SK-N-SH (cell line): Measurements from ENCODE around the gene ACSL3. TPM values are rescaled to one million over a fixed set of nuclear protein-coding genes. Genes with fewer than 3 reads are reported as not detected.

Experiments
- CTCF ChIA-PET: fragments of 300-600, 350-600 bp; formaldehyde crosslinking; extraction: SDS; loops from one replicate; lab custom pipeline; 2021; lab: Yijun Ruan, JAX
- POLR2A ChIA-PET: fragments of 350-600 bp; sonication (Branson Sonifier 250); formaldehyde crosslinking; extraction: SDS; loops from one replicate; lab custom pipeline; 2020; ENCODE audit warnings: antibody characterized with exemption, inconsistent platforms; lab: Yijun Ruan, JAX
- DNase-seq: peaks from one replicate; pipeline ENCODE4 v3.0.0; 2012
- H2AFZ ChIP-seq: fragments of 200-600 bp; sonication (generic); 2 replicates; pipeline ENCODE4 v1.8.1; 2016; ENCODE audit warnings: antibody characterized with exemption, mild to moderate bottlenecking, low read depth
- H3F3A ChIP-seq: fragments of 200-600 bp; sonication (generic); replicated peaks from 2 replicates; pipeline ENCODE3; 2016; ENCODE audit warnings: antibody characterized with exemption, mild to moderate bottlenecking; ENCODE audit not compliant: insufficient read depth
- H3K27ac ChIP-seq, 2 experiments: fragments of 200-500 bp in 1 of 2; fragments of 200-600 bp in 1 of 2; sonication (Bioruptor generic) in 1 of 2; sonication (generic), shearing (Covaris generic) in 1 of 2; 2 replicates each; pipeline versions ENCODE4 v1.5.1 to v1.6.1; 2014 to 2016; ENCODE audit warnings: low read depth in 2 of 2, inconsistent platforms in 1 of 2, low read length in 1 of 2, mild to moderate bottlenecking in 1 of 2, mixed read lengths in 1 of 2
- H3K27me3 ChIP-seq: fragments of 200-600 bp; sonication (generic), shearing (Covaris generic); 2 replicates; pipeline ENCODE4 v1.6.1; 2016; ENCODE audit warnings: mixed run types; ENCODE audit not compliant: insufficient read depth
- H3K36me3 ChIP-seq, 2 experiments: fragments of 200-500 bp in 1 of 2; fragments of 200-600 bp in 1 of 2; sonication (Bioruptor generic) in 1 of 2; sonication (generic) in 1 of 2; replicated peaks in 1 of 2; 2 replicates each; pipeline versions ENCODE3 to v1.5.1; 2014 to 2016; ENCODE audit warnings: low read length in 1 of 2, mild to moderate bottlenecking in 1 of 2; ENCODE audit not compliant: insufficient read depth in 2 of 2, control insufficient read depth in 1 of 2
- H3K4me1 ChIP-seq, 2 experiments: fragments of 200-500 bp in 1 of 2; fragments of 200-600 bp in 1 of 2; sonication (Bioruptor generic) in 1 of 2; sonication (generic), shearing (Covaris generic) in 1 of 2; 2 replicates each; pipeline versions ENCODE4 v1.5.1 to v1.6.1; 2014 to 2016; ENCODE audit warnings: low read depth in 1 of 2, low read length in 1 of 2, mixed run types in 1 of 2; ENCODE audit not compliant: insufficient read depth in 2 of 2, control insufficient read depth in 1 of 2
- H3K4me2 ChIP-seq: fragments of 200-600 bp; sonication (generic), shearing (Covaris generic); 2 replicates; pipeline ENCODE4 v1.6.1; 2017; ENCODE audit warnings: mixed run types
- H3K4me3 ChIP-seq, 2 experiments: fragments of 200-500 bp in 1 of 2; fragments of 200-600 bp in 1 of 2; sonication (Bioruptor generic) in 1 of 2; sonication (generic), shearing (Covaris generic) in 1 of 2; 2 replicates each; pipeline versions ENCODE4 v1.5.1 to v1.8.1; 2014 to 2016; ENCODE audit warnings: low read depth in 2 of 2, inconsistent platforms in 1 of 2, low read length in 1 of 2, mild to moderate bottlenecking in 1 of 2, mixed read lengths in 1 of 2, moderate library complexity in 1 of 2
- H3K79me2 ChIP-seq: fragments of 200-600 bp; sonication (generic); 2 replicates; pipeline ENCODE4 v1.8.1; 2017; ENCODE audit warnings: mild to moderate bottlenecking; ENCODE audit not compliant: insufficient read depth
- H3K9ac ChIP-seq: fragments of 200-600 bp; sonication (generic); 2 replicates; pipeline ENCODE4 v1.6.1; 2017; ENCODE audit warnings: mixed run types
- H3K9me2 ChIP-seq: fragments of 200-600 bp; sonication (generic); 2 replicates; pipeline ENCODE4 v1.6.1; 2017; ENCODE audit warnings: mixed run types
- H3K9me3 ChIP-seq: fragments of 200-600 bp; sonication (generic); 2 replicates; pipeline ENCODE4 v1.6.1; 2017; ENCODE audit warnings: mixed run types, mild to moderate bottlenecking, moderate library complexity
- H4K20me1 ChIP-seq: fragments of 200-600 bp; sonication (generic); 2 replicates; pipeline ENCODE4 v1.6.1; 2017; ENCODE audit warnings: mild to moderate bottlenecking, mixed run types; ENCODE audit not compliant: insufficient read depth
- GABPA ChIP-seq: IDR thresholded peaks from 2 replicates; pipeline ENCODE4 v1.4.0; 2012; ENCODE audit warnings: low read depth, mild to moderate bottlenecking
- GATA2 ChIP-seq: sonication (generic); formaldehyde crosslinking; IDR thresholded peaks from 2 replicates; pipeline ENCODE4 v1.5.0; 2020; ENCODE audit warnings: mild to moderate bottlenecking, missing genetic modification reagents
- MXI1 ChIP-seq: IDR thresholded peaks from 2 replicates; pipeline ENCODE4 v1.6.1; 2012; ENCODE audit warnings: mild to moderate bottlenecking, low read depth, low read length, improper control_type of control experiment
- REST ChIP-seq: IDR thresholded peaks from 2 replicates; pipeline ENCODE4 v1.6.1; 2012; ENCODE audit warnings: mild to moderate bottlenecking, low read depth, low read length, moderate library complexity
- RXRA ChIP-seq: IDR thresholded peaks from 2 replicates; pipeline ENCODE4 v1.4.0; 2012; ENCODE audit warnings: low read depth, mild to moderate bottlenecking, borderline replicate concordance
- USF2 ChIP-seq: fragments of 150-350 bp; IDR thresholded peaks from 2 replicates; pipeline ENCODE4 v1.6.1; 2017; ENCODE audit warnings: antibody characterized with exemption, low read length, low read depth, borderline replicate concordance
- WGBS: methylation state at CpG from one replicate; pipeline ENCODE4 v1.1.6; 2017; ENCODE audit warnings: low lambda C conversion rate; 5-methylcytosine and 5-hydroxymethylcytosine counted together
- polyA plus RNA-seq, 3 experiments: library from polyadenylated mRNA; depleted of rRNA; stranded (reverse); fragments of >200 nt; gene quantifications; 2 replicates each; pipeline ENCODE4 v1.2.3, GENCODE V29; 2012
- TF ChIP-seq, protein P1 (sequence below): IDR thresholded peaks from 2 replicates; pipeline ENCODE4; 2012

Gene ACSL3
- polyA plus RNA-seq, 1 of the 3 experiments (the other 2 are of a cell fraction) = 15.7 TPM

DNA sequence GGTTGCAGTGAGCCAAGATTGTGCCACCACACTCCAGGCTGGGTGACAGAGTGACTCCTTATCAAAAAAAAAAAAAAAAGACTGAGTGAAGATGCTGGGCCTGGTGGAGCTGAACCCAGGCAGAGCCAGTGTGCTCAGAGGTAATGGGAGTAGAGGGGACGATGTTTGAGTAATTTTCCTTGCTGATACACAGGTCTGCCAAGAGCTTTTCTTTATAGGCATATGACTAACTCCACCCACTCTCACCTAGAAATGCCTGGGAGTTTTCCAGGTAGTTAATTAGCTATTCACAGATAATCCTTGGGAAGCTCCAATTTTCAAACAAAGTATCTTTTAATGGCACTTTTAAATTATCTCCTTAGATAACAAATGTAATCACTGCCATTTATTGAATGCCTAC, 33.4 kb upstream of the ACSL3 start:
- DNase-seq = no peak
- ChIA-PET CTCF (interaction anchor here (1.0 kb wide), 2 partner anchors 10 to 34 kb away, joined by 3 read pairs; no protein-coding TSS in a partner anchor), POLR2A (no interaction called here)
- Histone ChIP-seq H3K4me3 (no peak overlapping the region), H3K79me2 (no peaks in the 10 kb centered on the region), H3K9me3 (no peaks in the 10 kb centered on the region), H3K9ac (no peak overlapping the region), H3F3A (no peaks in the 10 kb centered on the region), H3K9me2 (no peaks in the 10 kb centered on the region), H3K4me2 (no peak overlapping the region), H3K4me1 (no peaks in the 10 kb centered on the region), H3K27ac (no peak overlapping the region), H3K27me3 (no peaks in the 10 kb centered on the region), H2AFZ (no peak overlapping the region), H3K36me3 (no peaks in the 10 kb centered on the region), H4K20me1 (no peaks in the 10 kb centered on the region)
- 94% methylated on average over 1 of the region's 1 CpG for WGBS
- TF ChIP-seq, protein P1, sequence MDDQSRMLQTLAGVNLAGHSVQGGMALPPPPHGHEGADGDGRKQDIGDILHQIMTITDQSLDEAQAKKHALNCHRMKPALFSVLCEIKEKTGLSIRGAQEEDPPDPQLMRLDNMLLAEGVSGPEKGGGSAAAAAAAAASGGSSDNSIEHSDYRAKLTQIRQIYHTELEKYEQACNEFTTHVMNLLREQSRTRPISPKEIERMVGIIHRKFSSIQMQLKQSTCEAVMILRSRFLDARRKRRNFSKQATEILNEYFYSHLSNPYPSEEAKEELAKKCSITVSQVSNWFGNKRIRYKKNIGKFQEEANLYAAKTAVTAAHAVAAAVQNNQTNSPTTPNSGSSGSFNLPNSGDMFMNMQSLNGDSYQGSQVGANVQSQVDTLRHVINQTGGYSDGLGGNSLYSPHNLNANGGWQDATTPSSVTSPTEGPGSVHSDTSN = no peak
- TF ChIP-seq RXRA (no peak), USF2 (no peak), MXI1 (no peak)

DNA sequence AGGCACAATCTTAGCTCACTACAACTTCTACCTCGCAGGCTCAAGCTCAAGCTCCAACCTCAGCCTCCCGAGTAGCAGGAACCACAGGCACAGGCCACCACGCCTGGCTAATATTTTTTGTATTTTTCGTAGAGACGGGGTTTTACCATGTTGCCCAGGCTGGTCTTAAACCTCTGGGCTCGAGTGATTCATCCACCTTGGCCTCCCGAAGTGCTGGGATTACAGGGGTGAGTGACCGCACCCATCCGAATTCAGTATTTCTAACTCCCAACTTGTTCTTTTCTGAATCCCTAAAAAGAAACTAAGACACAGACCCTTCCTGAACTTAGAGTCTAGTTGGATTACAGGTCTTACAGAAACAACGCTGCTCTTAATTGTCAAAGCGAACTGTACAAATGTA, 32.3 kb upstream of the ACSL3 start:
- H3K27ac ChIP-seq = no peak overlapping the region
- no peaks in the 10 kb centered on the region for H3K4me1 ChIP-seq
- no peak for DNase-seq
- H3F3A ChIP-seq = no peaks in the 10 kb centered on the region
- H3K79me2 ChIP-seq = no peaks in the 10 kb centered on the region
- H3K9me3 ChIP-seq = no peaks in the 10 kb centered on the region
- TF ChIP-seq, protein P1 = no peak
- TF ChIP-seq GABPA = no peak
- TF ChIP-seq MXI1 = no peak
- TF ChIP-seq GATA2 (CRISPR knock-in tag) = no peak
- no peak for TF ChIP-seq REST
- ChIA-PET CTCF (no interaction called here), POLR2A (no interaction called here)
- WGBS = 85% methylated on average over 11 of the region's 11 CpGs
- no peak overlapping the region for H3K4me3 ChIP-seq
- H3K36me3 ChIP-seq = no peaks in the 10 kb centered on the region
- H3K9ac ChIP-seq = no peak overlapping the region
- no peaks in the 10 kb centered on the region for H4K20me1 ChIP-seq
- H3K9me2 ChIP-seq = no peaks in the 10 kb centered on the region
- H3K27me3 ChIP-seq = no peaks in the 10 kb centered on the region
- H2AFZ ChIP-seq = no peak overlapping the region
- H3K4me2 ChIP-seq = no peak overlapping the region
